ENCODE measurements around the gene DNAL1. TPM values are rescaled to one million over a fixed set of nuclear protein-coding genes. Genes with fewer than 3 reads are reported as not detected.

Gene DNAL1
- total RNA-seq, 1 donor from 2014 or later = 17.1 TPM

DNA sequence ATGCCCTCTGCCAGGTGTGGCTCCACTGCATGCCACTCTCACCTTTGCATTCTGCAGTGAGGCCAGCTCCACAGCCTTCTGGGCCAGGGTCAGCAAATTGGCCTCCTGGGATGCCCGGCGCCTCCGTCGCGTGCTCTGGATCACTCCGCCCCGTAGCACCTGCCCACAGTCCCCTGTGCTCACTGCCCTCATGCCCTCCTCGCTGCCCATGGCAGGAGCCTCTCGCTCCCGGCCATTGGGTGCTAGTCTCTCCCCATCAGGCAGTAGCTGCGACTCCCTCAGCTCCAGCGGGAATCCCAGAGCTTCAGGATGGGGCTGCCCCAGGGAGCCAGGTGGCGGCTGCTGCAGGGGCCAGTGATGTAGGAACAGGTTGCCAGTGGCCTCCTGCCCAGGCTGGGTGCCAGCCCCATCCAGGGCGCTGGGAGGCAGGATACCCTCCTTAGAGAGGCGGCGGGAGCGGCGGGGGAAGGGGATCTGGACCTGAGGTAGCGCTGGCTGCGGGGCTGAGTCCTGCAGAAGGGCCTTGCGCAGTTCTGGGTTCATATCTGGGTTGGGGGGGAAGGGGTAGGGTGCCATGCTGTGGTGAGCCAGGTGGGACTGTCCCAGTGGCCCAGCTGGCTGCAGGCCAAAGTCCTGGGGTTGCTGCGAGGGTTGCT lies 93.9 kb downstream of the DNAL1 start:
- no peak for DNase-seq (ENCODE audit: low spot score)
- intact Hi-C loops (cut with DNase I) = no loop called here

DNA sequence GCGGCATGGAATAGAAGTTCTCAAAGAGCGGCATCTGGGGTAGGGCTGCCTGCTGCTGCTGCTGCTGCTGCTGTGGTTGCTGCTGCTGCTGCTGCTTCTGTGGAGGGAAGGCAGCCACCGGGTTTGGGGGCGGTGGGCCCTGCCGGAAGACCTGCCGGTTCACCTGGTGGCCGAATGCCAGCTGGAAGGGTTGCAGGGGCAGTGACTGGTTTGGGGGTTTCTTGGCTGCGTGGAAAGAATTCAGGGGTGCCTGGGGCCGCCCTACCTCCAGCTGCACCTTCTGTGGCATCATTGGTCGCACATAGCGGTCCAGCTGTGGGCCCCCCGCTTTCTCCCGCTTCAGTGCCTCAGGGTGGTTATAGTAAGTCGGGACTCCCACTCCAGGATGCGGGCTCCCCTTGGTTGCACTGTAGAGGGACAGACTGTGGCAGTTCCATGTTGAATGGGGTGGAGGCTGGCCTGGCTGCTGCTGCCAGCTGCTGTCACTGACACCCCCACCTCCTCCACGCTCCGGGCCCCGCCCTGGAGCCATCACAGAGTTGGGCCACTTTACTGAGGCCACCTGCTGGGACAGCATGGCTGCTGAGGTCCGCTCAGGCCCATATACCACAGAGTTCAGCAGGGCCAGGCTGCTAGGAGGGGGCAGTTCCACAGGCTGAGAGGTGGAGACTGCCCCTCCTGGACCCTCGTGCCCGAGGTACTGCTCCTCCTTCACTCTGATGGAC lies 94.5 kb downstream of the DNAL1 start:
- intact Hi-C loops (cut with DNase I) = no loop called here
- no peak for DNase-seq (ENCODE audit: low spot score)

DNA sequence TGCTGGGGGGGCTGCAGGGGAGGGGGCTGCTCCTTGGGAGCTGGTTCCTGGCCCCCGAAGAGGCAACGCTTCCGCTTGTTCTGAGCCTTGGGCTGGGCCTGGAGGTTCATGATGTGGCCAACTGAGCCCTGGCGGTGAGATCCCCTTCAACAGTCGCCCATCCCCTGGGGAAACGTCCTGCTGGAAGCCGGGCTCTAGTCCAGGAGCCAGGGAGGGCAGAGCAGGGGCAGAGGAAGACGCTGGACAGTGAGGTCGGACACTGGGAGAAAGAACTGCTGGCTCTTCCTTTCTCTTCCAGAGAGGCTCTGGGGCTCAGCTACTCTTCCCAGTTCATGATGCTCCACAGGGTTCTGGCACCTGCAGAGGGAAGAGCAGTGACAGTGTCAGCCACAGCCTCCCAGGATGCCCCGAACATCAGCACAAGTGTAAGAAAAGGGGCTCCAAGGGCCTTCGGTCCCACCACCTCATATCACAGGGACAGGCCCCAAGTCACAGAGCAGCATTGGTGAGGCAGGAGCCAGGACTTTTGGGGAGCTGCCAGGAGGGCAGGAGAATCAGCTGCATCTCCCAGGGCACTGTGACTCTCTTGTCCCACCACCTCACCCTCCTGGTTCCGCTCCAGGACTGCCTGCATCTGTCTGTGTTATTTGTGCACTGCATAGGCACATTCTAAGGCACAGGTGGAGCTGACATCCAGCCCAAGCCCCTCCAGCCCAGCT lies 95.3 kb downstream of the DNAL1 start:
- intact Hi-C loops (cut with DNase I) = loop anchor here (2.0 kb wide), 1 partner anchor 15 kb away; no protein-coding TSS in a partner anchor
- no peak for DNase-seq (ENCODE audit: low spot score)

DNA sequence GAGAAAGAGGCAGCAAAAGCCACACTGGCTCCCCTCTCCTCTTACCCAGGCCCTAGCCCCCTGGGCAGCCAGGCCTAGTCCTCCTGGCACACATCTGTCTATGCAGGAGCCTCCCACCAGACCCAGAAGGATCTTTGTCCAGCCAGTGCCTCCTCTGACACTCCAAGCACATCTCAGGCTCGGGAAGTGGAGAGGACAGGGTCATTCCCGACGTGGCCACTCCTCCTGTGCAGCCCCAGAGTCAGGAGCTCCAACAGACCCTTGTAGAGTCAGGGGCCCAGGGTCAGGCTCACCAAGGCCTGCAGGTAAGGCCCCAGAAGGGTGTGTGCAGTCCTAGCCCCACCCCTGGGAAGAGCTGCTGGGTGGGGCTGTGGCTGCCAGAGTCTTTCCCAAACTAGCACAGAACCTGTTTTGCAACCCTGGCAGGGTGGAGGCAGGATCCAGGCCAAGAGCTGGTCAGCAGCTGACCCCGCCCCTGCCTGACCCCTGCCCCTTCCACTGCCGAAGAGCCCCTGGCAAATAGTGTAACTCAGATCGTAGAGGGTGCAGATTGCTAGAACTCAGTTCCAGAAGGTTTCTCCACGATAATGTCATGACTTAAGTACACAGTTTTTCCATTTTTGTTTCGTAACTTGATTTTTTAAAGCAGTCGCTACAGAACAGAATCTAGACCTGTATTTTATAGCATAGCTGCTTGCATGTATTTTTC lies 96.0 kb downstream of the DNAL1 start:
- intact Hi-C loops (cut with DNase I) = loop anchor here (2.0 kb wide), 1 partner anchor 14 kb away; no protein-coding TSS in a partner anchor
- peak; percentile 81 for DNase-seq (ENCODE audit: low spot score)

DNA sequence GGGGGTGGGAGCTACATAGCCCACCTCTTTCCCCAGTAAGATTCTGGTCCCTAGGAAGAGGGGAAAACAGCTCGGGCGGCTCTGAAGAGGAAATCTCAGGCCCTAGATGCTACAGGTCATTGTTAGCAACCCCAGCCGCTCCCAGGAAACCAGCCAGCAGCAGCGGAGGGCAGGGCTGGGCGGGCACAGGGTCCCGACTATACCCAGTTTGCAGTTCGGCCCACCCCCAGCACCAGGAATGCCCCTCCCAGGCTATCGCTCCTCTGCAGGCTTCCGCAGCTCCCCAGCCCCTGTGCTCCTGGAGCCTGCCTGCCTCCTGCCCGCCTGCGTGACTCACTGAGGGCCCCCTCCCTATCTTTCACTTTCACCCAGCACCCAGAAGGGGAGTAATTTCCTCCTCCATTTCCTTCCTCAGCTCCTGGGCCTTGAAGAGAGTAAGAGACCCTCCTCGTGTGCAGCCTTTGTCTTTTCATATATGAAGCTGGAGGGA lies 96.6 kb downstream of the DNAL1 start:
- peak; percentile 92 for DNase-seq (ENCODE audit: low spot score)

DNA sequence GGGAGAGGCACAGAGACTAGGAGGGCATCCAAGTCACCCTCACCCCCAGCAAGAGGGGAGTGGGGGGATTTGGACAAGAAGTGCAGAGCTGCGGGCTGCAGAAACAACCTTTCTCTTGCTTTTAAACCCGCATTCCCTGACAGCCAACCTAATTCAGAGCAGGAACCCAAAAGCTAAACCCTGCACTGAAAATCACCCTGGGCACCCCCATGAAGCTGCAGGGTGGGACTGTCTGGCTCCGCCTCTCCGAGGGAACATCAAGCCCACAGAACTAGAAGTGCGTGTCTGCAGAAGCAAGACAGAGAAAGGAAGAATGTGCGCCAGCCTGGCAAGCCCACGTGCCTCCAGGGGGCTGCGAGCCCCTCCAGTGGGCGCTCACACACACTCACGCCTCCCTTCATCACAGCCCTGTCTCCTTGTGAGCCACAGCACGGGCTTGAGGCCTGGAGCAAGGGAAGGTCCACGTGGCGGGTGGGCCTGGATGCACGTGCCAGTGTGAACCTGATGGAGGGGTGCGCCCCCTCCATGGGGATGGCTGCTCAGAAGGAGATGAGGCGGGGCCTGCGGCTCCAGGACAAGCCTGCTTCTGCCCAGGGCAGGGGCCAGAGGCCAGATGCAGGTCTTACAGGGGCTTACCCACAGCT lies 97.2 kb downstream of the DNAL1 start:
- intact Hi-C loops (cut with DNase I) = loop anchor here (2.0 kb wide), 1 partner anchor 13 kb away; no protein-coding TSS in a partner anchor
- DNase-seq (ENCODE audit: low spot score) = no peak

More for the DNA sequence above, 96.6 kb downstream of the DNAL1 start:
- intact Hi-C loops (cut with DNase I) = loop anchor here (2.0 kb wide), 1 partner anchor 13 kb away; no protein-coding TSS in a partner anchor

DNA sequence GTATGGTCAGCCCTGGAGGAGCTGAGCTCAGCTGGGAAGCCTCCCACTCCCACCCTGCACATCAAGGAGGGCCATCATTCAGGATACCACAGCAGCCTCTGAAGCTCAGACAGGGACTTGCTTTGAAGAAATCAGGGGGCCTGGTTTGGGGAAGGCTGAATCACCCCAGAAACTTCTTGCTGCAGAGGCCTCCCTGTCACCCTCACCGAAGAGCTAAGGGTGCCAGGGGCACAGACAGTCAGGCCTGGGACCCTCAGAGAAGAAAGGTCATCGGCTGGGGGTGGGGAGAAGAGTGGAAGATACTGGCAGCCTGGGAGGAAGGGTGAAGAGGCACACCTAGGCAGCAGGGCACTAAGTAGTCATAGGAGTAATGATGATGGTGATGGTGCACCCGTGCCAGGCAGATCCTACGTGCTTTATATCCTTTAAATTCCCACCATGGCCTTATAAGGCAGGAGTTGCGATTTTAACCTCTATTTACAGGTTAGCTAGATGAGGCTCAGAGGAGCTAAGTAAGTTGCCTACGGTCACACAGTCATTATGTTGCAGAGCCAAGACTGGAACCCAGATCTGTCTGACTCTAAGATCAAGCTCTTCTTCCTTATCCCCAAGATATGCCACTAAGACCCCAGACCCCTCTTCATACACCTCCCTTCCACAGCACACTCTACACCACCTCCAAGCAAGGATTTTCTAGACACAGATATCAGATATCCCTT lies 97.9 kb downstream of the DNAL1 start:
- intact Hi-C loops (cut with DNase I) = no loop called here

DNA sequence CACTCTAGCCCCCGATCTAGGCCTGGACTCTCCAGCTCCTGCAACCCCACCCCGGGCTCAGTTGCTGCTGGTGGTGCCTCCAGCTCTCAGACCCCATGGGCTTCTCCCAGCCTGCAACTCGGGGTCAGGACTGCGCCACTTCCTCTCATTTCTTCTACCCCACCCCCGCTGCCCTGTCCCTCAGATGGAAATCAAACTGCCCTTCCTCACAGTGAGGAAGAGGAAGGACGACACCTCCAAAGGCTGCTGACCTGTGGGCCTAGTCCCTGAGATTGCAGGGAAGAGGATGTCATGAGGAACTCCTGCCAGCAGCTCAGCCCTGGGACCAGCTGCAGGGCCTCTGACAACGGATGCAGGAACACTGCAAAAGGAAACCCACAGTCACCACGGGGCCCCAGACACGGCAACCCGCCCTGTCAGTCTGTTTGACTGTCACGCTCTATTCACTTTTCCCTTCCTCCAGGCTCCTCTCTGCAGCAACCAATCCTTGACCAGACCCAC lies 98.7 kb downstream of the DNAL1 start:
- peak; percentile 83 for DNase-seq (ENCODE audit: low spot score)
- intact Hi-C loops (cut with DNase I) = no loop called here

More for the DNA sequence above, 97.9 kb downstream of the DNAL1 start:
- no peak for DNase-seq (ENCODE audit: low spot score)

DNA sequence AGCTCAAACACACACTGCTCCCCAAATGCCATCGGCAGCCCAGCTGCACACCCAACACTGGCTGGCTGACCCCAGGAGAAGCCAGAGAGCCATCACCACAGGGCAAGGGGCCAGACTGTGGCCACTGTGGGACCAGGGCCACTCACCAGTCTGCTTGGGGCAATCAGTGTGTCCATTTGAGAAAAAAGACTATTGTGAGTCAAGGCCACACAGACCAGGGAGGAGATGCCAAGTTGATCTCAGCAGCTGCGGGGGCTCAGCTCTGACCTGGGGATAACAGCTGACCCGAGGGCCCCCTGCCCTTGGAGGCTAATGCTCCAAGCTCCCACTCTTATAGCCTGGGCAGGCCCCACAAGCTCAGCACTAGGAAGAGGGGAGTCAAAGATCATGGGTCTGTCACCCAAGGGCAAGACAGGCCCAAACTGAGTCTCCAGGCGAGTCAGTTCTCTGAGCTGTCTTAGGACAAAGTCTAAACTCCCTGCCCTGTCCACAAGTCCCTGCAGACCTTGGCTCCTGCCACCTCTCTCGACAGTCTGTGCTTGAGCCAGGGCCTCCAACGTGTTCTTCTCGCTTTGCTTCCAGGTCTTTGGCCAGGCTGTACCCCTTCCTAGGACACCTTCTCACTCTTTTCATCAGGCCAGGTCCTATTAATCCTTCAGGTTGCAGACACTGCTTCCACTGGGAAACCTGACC lies 99.5 kb downstream of the DNAL1 start:
- no peak for DNase-seq (ENCODE audit: low spot score)
- intact Hi-C loops (cut with DNase I) = no loop called here

DNA sequence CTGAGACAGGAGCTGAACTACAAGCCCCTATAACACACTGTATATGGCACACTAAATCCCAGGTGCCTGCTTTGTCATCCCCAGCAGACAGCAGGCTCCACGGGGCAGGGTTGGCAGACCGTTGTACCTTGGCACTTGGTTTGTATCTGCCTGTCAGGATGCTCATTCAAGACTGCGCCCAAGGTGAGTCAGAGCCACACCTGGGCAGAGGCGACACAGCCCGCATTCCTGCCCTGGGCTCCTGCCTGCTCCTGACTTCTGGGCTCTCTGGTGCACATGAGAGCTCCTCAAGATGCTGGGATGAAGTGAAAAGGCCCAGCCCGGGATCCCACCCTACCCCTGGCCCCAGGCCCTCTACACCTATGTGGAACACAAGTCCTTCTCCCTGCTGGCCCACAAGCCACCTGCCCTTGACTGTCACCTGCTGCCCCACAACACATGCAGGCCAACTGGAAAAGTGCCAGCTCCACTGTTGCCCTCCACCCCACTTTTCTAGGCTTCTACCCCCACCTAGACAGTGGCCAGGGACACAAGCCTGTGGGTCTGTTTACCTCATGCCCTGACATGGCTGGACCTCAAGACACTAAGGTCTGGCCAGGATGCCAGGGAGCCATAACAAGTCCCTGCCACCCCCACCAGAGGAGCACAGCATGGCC lies 100.2 kb downstream of the DNAL1 start:
- no peak for DNase-seq (ENCODE audit: low spot score)
- intact Hi-C loops (cut with DNase I) = no loop called here

DNA sequence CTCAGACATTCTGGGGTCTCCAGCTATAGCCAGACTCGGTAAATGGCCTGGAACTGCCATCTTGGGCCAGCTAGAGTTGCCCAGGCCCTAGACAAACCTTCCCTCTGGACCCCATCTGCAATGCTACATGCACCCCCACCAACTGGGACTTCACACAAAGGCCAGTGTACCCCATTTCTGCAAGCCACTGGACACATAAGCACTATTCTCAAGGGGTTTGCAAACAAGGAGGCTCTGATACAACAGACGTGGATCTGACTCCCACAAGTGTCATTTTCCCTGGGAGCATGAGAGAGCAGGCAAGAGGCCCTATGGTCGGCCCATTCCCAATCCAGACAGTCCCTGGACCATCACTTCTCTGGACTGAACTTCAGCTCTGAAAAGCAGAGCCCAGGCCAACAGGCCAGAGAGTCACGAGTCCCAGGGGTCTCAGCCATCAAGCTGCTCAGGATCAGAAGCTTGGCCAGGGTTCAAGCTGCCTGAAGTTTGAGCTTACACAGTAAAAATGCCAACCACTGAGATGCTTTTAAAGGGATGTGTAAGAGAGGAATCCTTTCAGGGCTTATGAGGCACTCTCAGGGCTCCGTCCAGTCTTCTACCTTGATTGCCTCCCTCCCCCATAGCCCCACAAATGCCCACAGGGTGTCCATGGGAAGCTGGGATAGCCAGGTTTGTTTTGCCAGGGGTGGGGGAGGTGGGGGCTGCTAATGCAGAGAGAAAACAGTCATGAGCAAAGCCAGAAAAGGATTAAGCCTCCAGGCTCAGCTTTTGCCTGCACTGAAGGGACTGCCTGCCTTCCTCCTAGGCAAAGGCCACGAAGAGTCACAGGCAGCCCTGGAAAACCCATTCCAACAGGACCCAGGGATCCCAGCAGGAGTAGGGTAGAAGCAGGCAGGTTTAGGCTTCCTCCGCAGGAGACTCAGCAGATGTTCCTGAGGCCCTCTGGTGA lies 101.1 kb downstream of the DNAL1 start:
- no peak for DNase-seq (ENCODE audit: low spot score)
- intact Hi-C loops (cut with DNase I) = no loop called here

DNA sequence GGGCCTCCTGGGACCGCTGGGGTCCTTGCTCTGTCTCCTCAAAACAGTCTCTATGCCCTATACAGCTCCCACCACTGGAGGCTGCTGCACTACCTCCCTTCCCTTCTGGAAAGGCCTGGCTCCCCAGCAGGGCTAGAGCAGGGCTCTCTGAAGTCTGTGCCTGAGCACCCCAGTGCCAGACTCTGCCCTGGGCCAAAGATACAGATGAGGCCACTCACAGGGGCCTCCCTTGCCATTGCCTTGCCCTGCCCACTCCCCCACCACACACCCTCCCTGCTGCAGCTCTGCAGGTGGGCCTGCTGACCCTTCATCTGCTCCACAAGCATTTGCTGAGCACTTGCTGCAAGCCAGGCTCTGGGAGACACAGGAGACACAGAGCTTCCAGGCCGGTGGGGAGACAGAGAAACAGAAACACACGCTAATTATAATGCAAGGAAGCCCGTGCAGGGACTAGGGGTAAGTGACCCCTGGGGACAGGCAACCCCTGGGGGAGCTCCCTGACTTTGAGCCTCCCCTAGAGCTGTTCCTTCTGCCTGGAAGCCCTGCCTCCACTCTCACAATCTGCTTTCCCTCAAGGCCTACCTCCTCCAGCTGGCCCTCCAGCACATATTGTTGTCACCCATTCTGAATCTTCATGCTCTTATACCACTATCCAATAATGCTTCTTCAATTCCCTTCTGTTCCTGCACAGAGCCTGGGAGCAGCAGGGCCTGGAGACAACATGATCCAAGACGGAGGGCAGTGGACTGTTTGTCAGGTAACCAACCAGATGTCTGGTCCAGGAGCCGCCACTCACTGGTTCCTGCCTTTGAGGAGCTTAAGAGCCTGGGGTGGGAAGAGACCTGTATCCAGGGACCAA lies 102.0 kb downstream of the DNAL1 start:
- DNase-seq (ENCODE audit: low spot score) = no peak

DNA sequence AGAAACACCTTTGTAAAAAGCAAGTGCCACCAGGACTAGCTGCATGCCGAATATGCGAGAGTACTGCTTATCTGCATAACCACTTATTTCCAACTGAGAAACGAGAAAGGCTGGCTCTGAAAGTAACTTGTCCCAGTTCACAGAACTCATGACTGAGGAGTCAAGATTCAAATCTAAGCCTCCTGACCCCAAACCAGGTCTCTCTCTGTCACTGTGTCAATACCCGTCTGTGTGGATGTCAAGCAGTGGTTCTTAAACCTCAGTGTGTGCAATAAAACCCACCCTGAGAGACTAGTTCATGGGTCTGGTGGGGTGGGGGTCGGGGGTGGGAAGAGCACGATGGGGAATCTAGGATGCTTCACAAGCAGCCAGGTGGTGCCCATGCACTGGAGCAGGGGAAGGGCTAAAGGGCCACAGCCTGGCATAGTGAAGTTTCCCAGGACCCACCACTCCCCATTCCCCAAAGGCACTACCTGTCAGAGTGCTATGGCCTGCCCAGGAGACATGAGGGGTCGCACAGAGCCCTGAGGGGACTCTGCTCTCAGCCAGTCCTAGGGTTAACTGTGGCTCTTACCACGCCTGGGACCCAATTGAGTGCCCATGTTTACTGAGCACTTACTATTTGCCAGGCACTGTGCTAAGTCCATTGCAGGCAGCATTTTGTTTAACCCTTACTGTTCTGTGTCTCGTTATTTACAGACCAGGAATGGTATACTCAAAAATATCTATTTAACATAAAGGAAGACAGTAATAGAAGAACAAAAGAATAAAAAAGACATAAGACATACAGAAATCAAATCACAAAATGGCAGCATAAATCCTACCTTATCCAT lies 102.8 kb downstream of the DNAL1 start:
- no peak for DNase-seq (ENCODE audit: low spot score)
- intact Hi-C loops (cut with DNase I) = no loop called here

More for the DNA sequence above, 102.0 kb downstream of the DNAL1 start:
- intact Hi-C loops (cut with DNase I) = no loop called here

DNA sequence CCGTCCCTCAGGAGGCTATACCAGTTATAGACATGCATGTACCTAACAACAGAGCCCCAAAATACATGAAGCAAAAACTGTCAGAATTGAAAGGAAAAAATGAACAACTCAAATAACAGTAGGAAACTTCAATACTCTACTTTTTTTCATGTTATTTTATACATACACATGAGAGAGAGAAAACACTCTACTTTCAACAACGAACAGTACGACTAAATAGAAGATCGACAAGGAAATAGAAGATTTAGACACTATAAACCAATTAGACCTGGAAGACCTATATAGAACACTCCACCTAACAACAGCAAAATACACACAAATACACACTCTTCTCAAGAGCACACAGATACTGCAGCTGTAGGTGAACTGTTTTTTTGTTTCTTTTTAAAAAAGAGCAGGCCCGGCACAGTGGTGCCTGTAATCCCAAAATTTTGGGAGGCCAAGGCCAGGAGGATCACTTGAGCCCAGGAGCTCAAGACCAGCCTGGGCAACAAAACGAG lies 104.1 kb downstream of the DNAL1 start:
- no peak for DNase-seq (ENCODE audit: low spot score)
- intact Hi-C loops (cut with DNase I) = no loop called here

Data from cardiac septum (tissue), 1 donor.